ENCODE results near the gene TTC33.

- no peak for TF ChIP-seq POLR2A (IDR thresholded peaks at IDR 0.05)
- TF ChIP-seq CTCF (IDR thresholded peaks at IDR 0.05): no peak
- no peak for TF ChIP-seq POLR2AphosphoS5 (IDR thresholded peaks at IDR 0.05)
Observed at GRCh38 chr5:40584054-40584453, 171.7 kb downstream of the TTC33 start.
